GM21619 (cell line): Measurements from ENCODE around the gene SNRPB2.

Experiments
- ATAC-seq: cut with Tn5 transposase; IDR thresholded peaks from one replicate; pipeline ENCODE4 v1.9.1; 2021; ENCODE audit not compliant: unreplicated experiment

SNRPB2 gene

GRCh38 chr20:16729565-16730460 is at the start of gene SNRPB2:
SNRPB2 (plus strand) TSS chr20:16730026; CDS start chr20:16731703, 1,677 bp downstream.
- ATAC-seq = peak; percentile 98

- ATAC-seq = no peak
Measured at GRCh38 chr20:16684416-16684815, 45.4 kb upstream of the SNRPB2 start.

- no peak for ATAC-seq
Measured at GRCh38 chr20:16689906-16690305, 39.9 kb upstream of the SNRPB2 start.

- ATAC-seq = no peak
Measured at GRCh38 chr20:16691381-16691780, 38.4 kb upstream of the SNRPB2 start.

- ATAC-seq = no peak
Measured at GRCh38 chr20:16692009-16692408, 37.8 kb upstream of the SNRPB2 start.

GRCh38 chr20:16692442-16692841 is 37.4 kb upstream of the SNRPB2 start:
- no peak for ATAC-seq

GRCh38 chr20:16693278-16693677 is 36.5 kb upstream of the SNRPB2 start:
- ATAC-seq = no peak

- ATAC-seq = no peak
Measured at GRCh38 chr20:16694161-16694560, 35.7 kb upstream of the SNRPB2 start.

GRCh38 chr20:16695628-16696027 is 34.2 kb upstream of the SNRPB2 start:
- no peak for ATAC-seq

- no peak for ATAC-seq
Measured at GRCh38 chr20:16699293-16699692, 30.5 kb upstream of the SNRPB2 start.

- no peak for ATAC-seq
Measured at GRCh38 chr20:16701296-16701695, 28.5 kb upstream of the SNRPB2 start.

- ATAC-seq = no peak
Measured at GRCh38 chr20:16703570-16703969, 26.3 kb upstream of the SNRPB2 start.

GRCh38 chr20:16707674-16708073 is 22.2 kb upstream of the SNRPB2 start:
- peak; percentile 44 for ATAC-seq

GRCh38 chr20:16708602-16709001 is 21.2 kb upstream of the SNRPB2 start:
- peak; percentile 15 for ATAC-seq

GRCh38 chr20:16709017-16709416 is 20.8 kb upstream of the SNRPB2 start:
- ATAC-seq = peak; percentile 88

GRCh38 chr20:16710781-16711180 is 19.0 kb upstream of the SNRPB2 start:
- no peak for ATAC-seq

GRCh38 chr20:16711661-16712258 is 18.1 kb upstream of the SNRPB2 start:
- ATAC-seq = no peak

- ATAC-seq = no peak
Measured at GRCh38 chr20:16712511-16712947, 17.3 kb upstream of the SNRPB2 start.

GRCh38 chr20:16713066-16713465 is 16.8 kb upstream of the SNRPB2 start:
- no peak for ATAC-seq

- ATAC-seq = no peak
Measured at GRCh38 chr20:16714242-16714641, 15.6 kb upstream of the SNRPB2 start.

- no peak for ATAC-seq
Measured at GRCh38 chr20:16714751-16715150, 15.1 kb upstream of the SNRPB2 start.

- no peak for ATAC-seq
Measured at GRCh38 chr20:16719421-16719820, 10.4 kb upstream of the SNRPB2 start.
